ENCODE data around the gene FABP2.
"Not testable (repeated sequence)": the region's sequence is repeated elsewhere in the genome, so short reads cannot be mapped to it uniquely, and the experiment has no call there.

- TF ChIP-seq CTCF (IDR thresholded peaks at IDR 0.05; ENCODE audit: poor library complexity, severe bottlenecking); POLR2AphosphoS5 (IDR thresholded peaks at IDR 0.05); EZH2 (IDR thresholded peaks at IDR 0.05; ENCODE audit: borderline replicate concordance, insufficient read depth, low read length, poor library complexity, severe bottlenecking): not testable (repeated sequence)
Measured at GRCh38 chr4:119359873-119360272, 37.9 kb upstream of the FABP2 start.
